PC-3 (cell line): ENCODE results near the gene SLC27A3.

Source experiments
- EZH2phosphoT487 ChIP-seq: fragments of 300-600 bp; sonication (generic); IDR thresholded peaks from 2 replicates; pipeline ENCODE4 v1.6.1; 2018; ENCODE audit warnings: mild to moderate bottlenecking, antibody characterized with exemption, low read length, borderline replicate concordance
- TF ChIP-seq, protein P1 (sequence below): fragments of 300-600 bp; sonication (generic); conservative IDR thresholded peaks from 2 replicates; pipeline ENCODE4 v1.5.1; 2017; ENCODE audit warnings: antibody characterized with exemption, low read depth, mild to moderate bottlenecking, low read length

- TF ChIP-seq, protein P1, sequence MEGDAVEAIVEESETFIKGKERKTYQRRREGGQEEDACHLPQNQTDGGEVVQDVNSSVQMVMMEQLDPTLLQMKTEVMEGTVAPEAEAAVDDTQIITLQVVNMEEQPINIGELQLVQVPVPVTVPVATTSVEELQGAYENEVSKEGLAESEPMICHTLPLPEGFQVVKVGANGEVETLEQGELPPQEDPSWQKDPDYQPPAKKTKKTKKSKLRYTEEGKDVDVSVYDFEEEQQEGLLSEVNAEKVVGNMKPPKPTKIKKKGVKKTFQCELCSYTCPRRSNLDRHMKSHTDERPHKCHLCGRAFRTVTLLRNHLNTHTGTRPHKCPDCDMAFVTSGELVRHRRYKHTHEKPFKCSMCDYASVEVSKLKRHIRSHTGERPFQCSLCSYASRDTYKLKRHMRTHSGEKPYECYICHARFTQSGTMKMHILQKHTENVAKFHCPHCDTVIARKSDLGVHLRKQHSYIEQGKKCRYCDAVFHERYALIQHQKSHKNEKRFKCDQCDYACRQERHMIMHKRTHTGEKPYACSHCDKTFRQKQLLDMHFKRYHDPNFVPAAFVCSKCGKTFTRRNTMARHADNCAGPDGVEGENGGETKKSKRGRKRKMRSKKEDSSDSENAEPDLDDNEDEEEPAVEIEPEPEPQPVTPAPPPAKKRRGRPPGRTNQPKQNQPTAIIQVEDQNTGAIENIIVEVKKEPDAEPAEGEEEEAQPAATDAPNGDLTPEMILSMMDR: no peak
- TF ChIP-seq EZH2phosphoT487: no peak
These were observed 43.7 kb downstream of the SLC27A3 start for GRCh38 chr1:153818876-153819275.
